Peyer's patch (tissue), 4 donors: Measurements from ENCODE around the gene EXOC4. TPM values are rescaled to one million over a fixed set of nuclear protein-coding genes. Genes with fewer than 3 reads are reported as not detected.

Experiments
- DNase-seq, 3 donors: peaks; one replicate each; pipeline ENCODE4 v3.0.0-alpha.2; 2017 to 2019
- H3K27ac ChIP-seq, 4 donors: fragments of 200-600 bp; sonication (generic); one replicate each; pipeline ENCODE4 v1.5.1; 2016 to 2019
- H3K27me3 ChIP-seq, 2 donors: fragments of 200-600 bp; sonication (generic); one replicate each; pipeline ENCODE4 v1.5.1; 2019
- H3K36me3 ChIP-seq, 3 donors: fragments of 200-600 bp; sonication (generic); one replicate each; pipeline ENCODE4 v1.5.1; 2016 to 2019
- H3K4me1 ChIP-seq, 4 donors: fragments of 200-600 bp; sonication (generic); one replicate each; pipeline ENCODE4 v1.5.1; 2016 to 2019
- H3K4me3 ChIP-seq, 4 donors: fragments of 200-600 bp; sonication (generic); 1 replicate in 3 of 4; 2 replicates in 1 of 4; pipeline ENCODE4 v1.5.1; 2016 to 2019; ENCODE audit warnings: mild to moderate bottlenecking in 1 of 4
- H3K9me3 ChIP-seq, 4 donors: fragments of 200-600 bp; sonication (generic); one replicate each; pipeline ENCODE4 v1.5.1; 2016 to 2019; ENCODE audit warnings: mild to moderate bottlenecking in 1 of 4
- POLR2A ChIP-seq, 2 donors: fragments of 450-650 bp; IDR thresholded peaks; one replicate each; pipeline ENCODE4 v1.5.1; 2017; ENCODE audit warnings: antibody characterized with exemption in 2 of 2, mild to moderate bottlenecking in 2 of 2, moderate library complexity in 2 of 2
- total RNA-seq, 4 donors: library from RNA; depleted of rRNA; stranded (reverse); fragments of >200 nt; gene quantifications; one replicate each; pipeline ENCODE4 v1.1.0, GENCODE V29; 2016
- TF ChIP-seq, protein P1 (sequence below), 6 experiments: fragments of 450-650 bp in 4 of 6; fragments of 200-600 bp in 2 of 6; sonication (generic) in 1 of 6; IDR thresholded peaks; one replicate each; pipeline ENCODE4 v1.5.1; 2017 to 2019; ENCODE audit warnings: antibody characterized with exemption in 6 of 6, mild to moderate bottlenecking in 3 of 6, moderate library complexity in 1 of 6

Gene EXOC4
- total RNA-seq, 4 donors from 2014 or later, result 128 to 502 (median 141) TPM

DNA sequence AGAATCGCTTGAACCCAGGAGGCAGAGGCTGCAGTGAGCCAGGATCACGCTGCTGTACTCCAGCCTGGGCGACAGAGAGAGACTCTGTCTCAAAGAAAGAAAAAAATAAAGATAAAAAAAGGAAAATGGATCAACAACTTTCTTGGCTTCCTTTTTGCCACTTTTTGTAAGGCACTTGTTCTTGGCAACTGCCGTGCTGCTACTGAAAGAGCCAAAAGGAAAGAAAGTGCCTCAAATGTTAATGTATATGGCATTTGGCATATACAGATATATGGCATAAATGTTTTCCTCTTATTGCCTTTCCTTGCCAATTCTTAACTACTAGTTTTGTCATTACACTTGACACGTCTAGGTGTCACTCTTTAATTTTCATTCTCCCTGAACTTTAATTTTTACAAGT lies 480.5 kb downstream of the EXOC4 start:
- H3K27me3 ChIP-seq, result no peaks in the 10 kb centered on the region
- DNase-seq, result no peak
- H3K4me3 ChIP-seq, result no peak overlapping the region
- no peak for TF ChIP-seq POLR2A (IDR thresholded peaks at IDR 0.05)
- TF ChIP-seq, protein P1, sequence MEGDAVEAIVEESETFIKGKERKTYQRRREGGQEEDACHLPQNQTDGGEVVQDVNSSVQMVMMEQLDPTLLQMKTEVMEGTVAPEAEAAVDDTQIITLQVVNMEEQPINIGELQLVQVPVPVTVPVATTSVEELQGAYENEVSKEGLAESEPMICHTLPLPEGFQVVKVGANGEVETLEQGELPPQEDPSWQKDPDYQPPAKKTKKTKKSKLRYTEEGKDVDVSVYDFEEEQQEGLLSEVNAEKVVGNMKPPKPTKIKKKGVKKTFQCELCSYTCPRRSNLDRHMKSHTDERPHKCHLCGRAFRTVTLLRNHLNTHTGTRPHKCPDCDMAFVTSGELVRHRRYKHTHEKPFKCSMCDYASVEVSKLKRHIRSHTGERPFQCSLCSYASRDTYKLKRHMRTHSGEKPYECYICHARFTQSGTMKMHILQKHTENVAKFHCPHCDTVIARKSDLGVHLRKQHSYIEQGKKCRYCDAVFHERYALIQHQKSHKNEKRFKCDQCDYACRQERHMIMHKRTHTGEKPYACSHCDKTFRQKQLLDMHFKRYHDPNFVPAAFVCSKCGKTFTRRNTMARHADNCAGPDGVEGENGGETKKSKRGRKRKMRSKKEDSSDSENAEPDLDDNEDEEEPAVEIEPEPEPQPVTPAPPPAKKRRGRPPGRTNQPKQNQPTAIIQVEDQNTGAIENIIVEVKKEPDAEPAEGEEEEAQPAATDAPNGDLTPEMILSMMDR (IDR thresholded peaks at IDR 0.05), result no peak
- H3K9me3 ChIP-seq, result no peaks in the 10 kb centered on the region
- no peaks in the 10 kb centered on the region for H3K4me1 ChIP-seq
- no peak overlapping the region for H3K27ac ChIP-seq
- no peaks in the 10 kb centered on the region for H3K36me3 ChIP-seq

DNA sequence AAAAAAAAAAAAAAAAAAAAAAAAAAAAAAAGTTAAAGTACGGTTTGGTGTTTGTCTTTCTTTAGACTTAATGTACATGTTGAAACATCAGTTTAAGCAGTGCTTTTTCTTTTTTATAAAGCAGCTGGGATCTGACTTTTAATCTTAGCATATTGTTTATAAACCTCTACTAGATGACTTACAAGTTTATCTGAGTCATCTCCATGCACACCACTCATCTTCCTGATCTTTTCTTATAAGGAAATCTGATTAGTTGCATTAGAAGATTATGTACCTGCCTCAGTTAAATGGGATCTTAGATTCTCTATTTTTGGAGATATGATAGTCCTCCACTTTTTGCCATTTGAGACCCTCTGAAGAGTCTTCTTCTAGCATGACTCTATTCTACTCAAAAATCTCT lies 482.3 kb downstream of the EXOC4 start:
- Histone ChIP-seq H3K4me1 (no peaks in the 10 kb centered on the region), H3K4me3 (no peak overlapping the region), H3K36me3 (no peaks in the 10 kb centered on the region), H3K27ac (no peak overlapping the region), H3K27me3 (no peaks in the 10 kb centered on the region), H3K9me3 (no peaks in the 10 kb centered on the region)
- TF ChIP-seq, protein P1 (IDR thresholded peaks at IDR 0.05), result no peak
- TF ChIP-seq POLR2A (IDR thresholded peaks at IDR 0.05), result no peak
- no peak for DNase-seq

DNA sequence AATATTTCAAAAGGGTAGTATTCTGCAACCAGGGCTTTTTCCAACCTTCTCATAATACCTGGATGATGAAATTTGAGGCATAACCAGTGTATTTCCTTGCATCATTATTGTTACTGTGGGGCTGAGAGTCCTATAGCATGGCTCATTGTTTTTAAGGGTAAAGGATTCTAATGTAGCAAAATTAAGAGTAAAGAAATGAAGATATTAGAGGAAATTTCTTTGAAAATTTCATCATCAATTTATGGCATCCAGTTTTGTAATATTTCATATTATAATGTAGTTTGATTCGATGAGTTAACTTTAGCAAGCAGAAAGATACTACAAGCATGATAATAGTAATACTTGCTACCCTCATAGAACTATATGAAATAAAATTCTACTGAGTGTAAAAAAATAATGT lies 486.9 kb downstream of the EXOC4 start:
- TF ChIP-seq POLR2A (IDR thresholded peaks at IDR 0.05), result no peak
- TF ChIP-seq, protein P1 (IDR thresholded peaks at IDR 0.05), result no peak
- Histone ChIP-seq H3K4me3 (no peak overlapping the region), H3K27ac (no peak overlapping the region), H3K4me1 (no peaks in the 10 kb centered on the region), H3K9me3 (no peaks in the 10 kb centered on the region), H3K36me3 (no peaks in the 10 kb centered on the region), H3K27me3 (no peaks in the 10 kb centered on the region)
- DNase-seq, result no peak

DNA sequence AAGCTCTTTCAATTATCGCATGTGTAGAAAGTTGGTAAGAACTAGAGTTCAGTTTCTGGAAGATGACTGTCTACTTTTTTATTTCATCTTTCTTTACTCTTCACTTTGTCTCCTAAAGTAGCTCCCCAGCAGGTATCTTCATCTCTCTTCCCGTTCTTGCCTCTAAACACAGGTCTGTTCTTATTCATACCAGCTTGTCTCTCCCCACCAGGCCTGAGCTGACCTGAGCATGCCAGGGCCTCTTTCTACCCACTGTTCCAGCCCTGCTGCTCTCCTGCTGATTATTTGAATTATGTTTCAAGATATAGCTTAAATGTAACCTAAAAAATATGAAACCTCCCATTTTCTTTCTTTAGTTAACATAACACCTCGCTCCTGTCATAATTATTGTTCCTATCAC lies 488.2 kb downstream of the EXOC4 start:
- no peak for TF ChIP-seq POLR2A (IDR thresholded peaks at IDR 0.05)
- TF ChIP-seq, protein P1 (IDR thresholded peaks at IDR 0.05), result no peak
- Histone ChIP-seq H3K9me3 (no peaks in the 10 kb centered on the region), H3K27ac (no peak overlapping the region), H3K4me3 (no peak overlapping the region), H3K4me1 (no peaks in the 10 kb centered on the region), H3K36me3 (no peaks in the 10 kb centered on the region), H3K27me3 (no peaks in the 10 kb centered on the region)
- DNase-seq, result no peak

DNA sequence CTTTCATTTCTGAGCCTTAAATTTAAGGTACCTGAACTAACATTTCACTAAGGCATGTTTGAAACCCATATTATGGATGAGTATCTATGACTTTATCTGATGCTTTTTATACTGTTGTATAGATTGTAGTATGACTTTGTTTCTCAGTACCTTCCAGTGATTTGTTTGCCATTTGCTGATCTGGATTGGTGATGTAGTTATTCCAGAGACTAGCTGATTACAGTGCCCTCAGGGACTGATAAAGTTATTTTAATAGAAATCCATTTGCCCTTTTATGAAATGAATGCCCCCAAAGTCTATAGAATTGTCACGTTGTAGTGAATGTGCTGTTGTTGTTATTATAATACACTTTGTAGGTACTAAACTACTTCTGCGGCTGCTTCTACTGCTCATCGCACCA lies 488.8 kb downstream of the EXOC4 start:
- TF ChIP-seq, protein P1 (IDR thresholded peaks at IDR 0.05), result no peak
- no peak for TF ChIP-seq POLR2A (IDR thresholded peaks at IDR 0.05)
- H3K4me3 ChIP-seq, result no peak overlapping the region
- H3K9me3 ChIP-seq, result no peaks in the 10 kb centered on the region
- no peaks in the 10 kb centered on the region for H3K27me3 ChIP-seq
- no peaks in the 10 kb centered on the region for H3K4me1 ChIP-seq
- H3K36me3 ChIP-seq, result no peaks in the 10 kb centered on the region
- no peak for DNase-seq
- H3K27ac ChIP-seq, result no peak overlapping the region
